GM12865 (cell line): ENCODE results near the gene REXO1.

Experiments
- DNase-seq: peaks from one replicate; pipeline ENCODE4 v3.0.0; 2010; ENCODE audit warnings: low read depth
- H3K4me3 ChIP-seq: 2 replicates; pipeline ENCODE4 v1.5.1; 2011; ENCODE audit warnings: mild to moderate bottlenecking, low read depth, low read length, control low read depth
- CTCF ChIP-seq: IDR thresholded peaks from 2 replicates; pipeline ENCODE4 v1.5.1; 2011; ENCODE audit warnings: low read length, control low read depth, low read depth, inconsistent platforms; ENCODE audit not compliant: insufficient read depth; ENCODE audit errors: missing control alignments

REXO1 gene

GRCh38 chr19:1839658-1840540, 8.4 kb downstream of the REXO1 start:
- H3K4me3 ChIP-seq: no peak overlapping the region
- DNase-seq: no peak
- TF ChIP-seq CTCF: no peak

GRCh38 chr19:1837625-1838105, 10.6 kb downstream of the REXO1 start:
- peak; percentile 93 for TF ChIP-seq CTCF
- H3K4me3 ChIP-seq: no peak overlapping the region
- DNase-seq: peak; percentile 53

GRCh38 chr19:1837222-1837565, 11.1 kb downstream of the REXO1 start:
- H3K4me3 ChIP-seq: no peak overlapping the region
- no peak for TF ChIP-seq CTCF
- DNase-seq: no peak

GRCh38 chr19:1836458-1837221, 11.6 kb downstream of the REXO1 start:
- TF ChIP-seq CTCF: no peak
- H3K4me3 ChIP-seq: no peak overlapping the region
- no peak for DNase-seq

GRCh38 chr19:1833540-1833939, 14.7 kb downstream of the REXO1 start:
- no peak for DNase-seq
- no peak overlapping the region for H3K4me3 ChIP-seq
- TF ChIP-seq CTCF: no peak

GRCh38 chr19:1832046-1832663, 16.1 kb downstream of the REXO1 start:
- DNase-seq: no peak
- no peak overlapping the region for H3K4me3 ChIP-seq
- no peak for TF ChIP-seq CTCF
